Heart left ventricle (tissue), 16 donors: ENCODE measurements around the gene KRT3. TPM values are rescaled to one million over a fixed set of nuclear protein-coding genes. Genes with fewer than 3 reads are reported as not detected.

Experiments
- ATAC-seq, 4 donors: fragments of 200-7000 bp; cut with Tn5 transposase; one replicate each; pipeline ENCODE4 v1.9.1; 2020 to 2022; ENCODE audit warnings: moderate library complexity in 4 of 4, mild to moderate bottlenecking in 3 of 4, moderate number of reproducible peaks in 1 of 4
- DNase-seq, 5 donors: peaks; one replicate each; pipeline ENCODE4 v3.0.0-alpha.2; 2020
- H3K27ac ChIP-seq, 12 donors: fragments of 200-600 bp; sonication (generic) in 4 of 12; one replicate each; pipeline versions ENCODE4 v1.5.0 to v1.8.0; 2016 to 2022; ENCODE audit warnings: mild to moderate bottlenecking in 2 of 12
- H3K27me3 ChIP-seq, 9 donors: fragments of 200-600 bp; sonication (generic) in 2 of 9; one replicate each; pipeline versions ENCODE4 v1.5.1 to v1.8.0; 2016 to 2022; ENCODE audit warnings: mild to moderate bottlenecking in 3 of 9
- H3K36me3 ChIP-seq, 9 donors: fragments of 200-600 bp; sonication (generic) in 2 of 9; one replicate each; pipeline versions ENCODE4 v1.5.0 to v1.8.0; 2018 to 2022; ENCODE audit warnings: mild to moderate bottlenecking in 2 of 9
- H3K4me1 ChIP-seq, 12 donors: fragments of 200-600 bp; sonication (generic) in 4 of 12; one replicate each; pipeline versions ENCODE4 v1.5.0 to v1.8.0; 2016 to 2022; ENCODE audit warnings: mild to moderate bottlenecking in 3 of 12
- H3K4me3 ChIP-seq, 12 donors: fragments of 200-600 bp; sonication (generic) in 4 of 12; one replicate each; pipeline versions ENCODE4 v1.5.0 to v1.8.0; 2017 to 2022; ENCODE audit warnings: mild to moderate bottlenecking in 9 of 12, moderate library complexity in 4 of 12
- H3K9me3 ChIP-seq, 12 donors: fragments of 200-600 bp; sonication (generic) in 4 of 12; one replicate each; pipeline versions ENCODE4 v1.5.0 to v1.8.0; 2016 to 2022; ENCODE audit warnings: mild to moderate bottlenecking in 1 of 12
- POLR2A ChIP-seq, 2 donors: fragments of 450-650 bp; IDR thresholded peaks; one replicate each; pipeline ENCODE4 v1.6.1; 2017; ENCODE audit warnings: antibody characterized with exemption in 2 of 2, mild to moderate bottlenecking in 2 of 2, moderate library complexity in 2 of 2
- WGBS, 4 donors: extraction: QIAGEN DNeasy Blood & Tissue Kit in 2 of 4; methylation state at CpG; one replicate each; pipeline versions ENCODE4 v1.1.5 to v1.1.7; 2013 to 2018; 5-methylcytosine and 5-hydroxymethylcytosine counted together
- intact Hi-C, 10 donors: fragments of 100-400 bp; cut with DNase I; formaldehyde crosslinking; loops; one replicate each; pipeline versions ENCODE4 v1.11.1 to v1.14.2; 2022
- polyA plus RNA-seq, 2 donors: library from polyadenylated mRNA; stranded (reverse); fragments of 200-250 nt; gene quantifications; one replicate each; pipeline ENCODE4 v1.2.3, GENCODE V29; 2013
- total RNA-seq, 9 donors: library from RNA; depleted of rRNA in 2 of 9; stranded (reverse); fragments of >200 nt in 2 of 9; fragmentation: NEBNext Ultra II Directional in 3 of 9; extraction: Animal tissue kit (Norgen Biotek cat#: 25700) in 3 of 9; gene quantifications; one replicate each; pipeline versions ENCODE4 v1.1.0 to v1.2.4, GENCODE V29; 2016 to 2023
- TF ChIP-seq, protein P1 (sequence below), 12 donors: fragments of 200-600 bp; sonication (generic) in 4 of 12; IDR thresholded peaks; one replicate each; pipeline versions ENCODE4 v1.5.0 to v1.8.0; 2018 to 2022; ENCODE audit warnings: antibody characterized with exemption in 12 of 12, mild to moderate bottlenecking in 5 of 12
- donor health status: ischemic (EF 13 %, LVEDD 7.1; RV severe dilation, severe dysfunction).
- donor health status: healthy with polysubstance abuse.
- donor health status: DM: no; HTN: yes; CAD: no.
- donor health status: DM: no; HTN: no; CAD: no.
- donor health status: ischemic (EF 25% LVEDD 6.9; RV normal size, moderate dysfunction).
- donor health status: ischemic (EF 25% LVEDD 5.7; RV mildly dilated, moderate dysfunction).
- donor health status: healthy.
- donor health status: DM: yes; HTN: yes; CAD: no.
- donor health status: ischemic (EF 35%, LVEDD 5.7; RV mildly dilated, moderate dysfunction).
- donor health status: nonischemic (EF 11% LVEDD 7.7; RV severe dilation, severe dysfunction).
- donor health status: DM: yes; HTN: yes; CAD: no.
- donor health status: PGD.
- donor health status: ischemic (EF 29% LVEDD 5.4; RV normal size, mild dysfunction).
- donor health status: nonischemic (EF 23%, LVEDD 6.1; RV moderate dilation, normal function).

The KRT3 gene
- total and polyA plus RNA-seq, 11 donors = not detected

DNA sequence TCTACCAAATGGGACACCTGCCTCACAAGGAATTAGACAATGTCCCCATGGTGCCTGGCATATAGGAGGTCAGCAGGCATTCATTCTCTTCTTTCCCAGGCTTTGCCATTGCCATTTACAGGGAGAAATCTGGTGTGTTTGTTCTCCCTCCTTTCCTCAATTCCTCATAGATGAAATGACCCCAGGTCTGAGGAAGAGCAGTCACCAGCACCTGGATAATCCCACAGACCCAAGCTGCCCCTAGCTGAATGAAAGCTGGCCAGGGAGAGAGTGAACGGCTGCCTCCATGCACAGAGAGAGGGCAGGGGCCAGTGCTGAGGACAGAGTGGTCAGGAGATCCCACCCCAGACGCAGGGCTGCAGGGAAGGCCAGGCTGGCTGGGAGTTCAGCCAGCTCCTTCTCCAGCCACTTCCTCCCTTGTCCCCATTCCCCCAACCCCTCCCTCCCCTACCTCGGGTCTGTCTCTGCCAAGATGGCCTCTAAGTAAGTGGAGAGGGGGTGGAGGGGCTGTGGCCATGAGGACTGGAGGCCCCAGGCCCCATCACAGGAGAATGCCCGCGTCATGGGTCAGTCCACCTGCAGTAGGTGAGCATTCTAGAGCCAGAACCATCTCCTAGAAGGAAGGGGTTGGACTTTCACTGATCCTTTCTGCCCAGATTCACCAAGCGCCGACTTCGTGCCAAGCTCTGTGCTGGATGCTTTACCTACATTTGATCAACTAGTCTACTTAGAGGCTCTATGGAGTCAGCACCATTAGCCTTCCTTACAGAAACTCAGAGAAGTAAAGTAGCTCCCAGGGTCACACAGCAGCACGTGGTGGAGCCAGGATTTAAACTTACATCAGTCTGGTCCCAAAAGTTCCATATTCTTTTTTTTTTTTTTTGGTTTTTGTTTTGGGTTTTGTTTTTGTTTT, 20.0 kb upstream of the KRT3 start:
- TF ChIP-seq POLR2A (IDR thresholded peaks at IDR 0.05) = no peak
- TF ChIP-seq, protein P1, sequence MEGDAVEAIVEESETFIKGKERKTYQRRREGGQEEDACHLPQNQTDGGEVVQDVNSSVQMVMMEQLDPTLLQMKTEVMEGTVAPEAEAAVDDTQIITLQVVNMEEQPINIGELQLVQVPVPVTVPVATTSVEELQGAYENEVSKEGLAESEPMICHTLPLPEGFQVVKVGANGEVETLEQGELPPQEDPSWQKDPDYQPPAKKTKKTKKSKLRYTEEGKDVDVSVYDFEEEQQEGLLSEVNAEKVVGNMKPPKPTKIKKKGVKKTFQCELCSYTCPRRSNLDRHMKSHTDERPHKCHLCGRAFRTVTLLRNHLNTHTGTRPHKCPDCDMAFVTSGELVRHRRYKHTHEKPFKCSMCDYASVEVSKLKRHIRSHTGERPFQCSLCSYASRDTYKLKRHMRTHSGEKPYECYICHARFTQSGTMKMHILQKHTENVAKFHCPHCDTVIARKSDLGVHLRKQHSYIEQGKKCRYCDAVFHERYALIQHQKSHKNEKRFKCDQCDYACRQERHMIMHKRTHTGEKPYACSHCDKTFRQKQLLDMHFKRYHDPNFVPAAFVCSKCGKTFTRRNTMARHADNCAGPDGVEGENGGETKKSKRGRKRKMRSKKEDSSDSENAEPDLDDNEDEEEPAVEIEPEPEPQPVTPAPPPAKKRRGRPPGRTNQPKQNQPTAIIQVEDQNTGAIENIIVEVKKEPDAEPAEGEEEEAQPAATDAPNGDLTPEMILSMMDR (IDR thresholded peaks at IDR 0.05) = no peak
- no peak for DNase-seq
- no peak overlapping the region for H3K4me3 ChIP-seq
- 65 to 82% (median 71%) methylated on average over 7 to 9 of the region's 9 CpGs for WGBS, 4 donors
- intact Hi-C loops = no loop called here
- H3K27ac ChIP-seq = no peak overlapping the region
- H3K9me3 ChIP-seq = no peaks in the 10 kb centered on the region
- no peaks in the 10 kb centered on the region for H3K4me1 ChIP-seq
- H3K27me3 ChIP-seq = peaks cover 0 to 35% (median 0%) of the 10 kb centered on the region in 9 donors
- no peak for ATAC-seq
- H3K36me3 ChIP-seq = no peaks in the 10 kb centered on the region

DNA sequence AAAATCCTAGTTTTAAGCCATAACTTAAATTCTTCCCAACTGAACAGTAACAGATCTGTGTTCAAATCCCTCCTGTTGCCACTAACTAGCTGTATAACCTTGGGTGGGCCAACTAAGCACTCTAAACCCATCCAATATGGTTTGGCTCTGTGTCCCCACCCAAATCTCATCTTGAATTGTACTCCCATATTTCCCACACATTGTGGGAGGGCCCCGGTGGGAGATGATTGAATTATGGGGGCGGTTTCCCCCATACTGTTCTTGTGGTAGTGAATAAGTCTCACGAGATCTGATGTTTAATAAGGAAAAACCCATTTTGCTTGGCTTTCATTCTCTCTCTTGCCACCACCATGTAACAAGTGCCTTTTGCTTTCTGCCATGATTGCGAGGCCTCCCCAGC, 19.2 kb upstream of the KRT3 start:
- peaks cover 0 to 34% (median 0%) of the 10 kb centered on the region in 9 donors for H3K27me3 ChIP-seq
- H3K27ac ChIP-seq = no peak overlapping the region
- 88 to 94% (median 92%) methylated on average over 4 of the region's 4 CpGs for WGBS, 4 donors
- no peak for ATAC-seq
- DNase-seq = no peak
- H3K9me3 ChIP-seq = no peaks in the 10 kb centered on the region
- no peaks in the 10 kb centered on the region for H3K4me1 ChIP-seq
- intact Hi-C loops = no loop called here
- no peaks in the 10 kb centered on the region for H3K36me3 ChIP-seq
- H3K4me3 ChIP-seq = no peak overlapping the region
- TF ChIP-seq, protein P1 (IDR thresholded peaks at IDR 0.05) = no peak
- no peak for TF ChIP-seq POLR2A (IDR thresholded peaks at IDR 0.05)

DNA sequence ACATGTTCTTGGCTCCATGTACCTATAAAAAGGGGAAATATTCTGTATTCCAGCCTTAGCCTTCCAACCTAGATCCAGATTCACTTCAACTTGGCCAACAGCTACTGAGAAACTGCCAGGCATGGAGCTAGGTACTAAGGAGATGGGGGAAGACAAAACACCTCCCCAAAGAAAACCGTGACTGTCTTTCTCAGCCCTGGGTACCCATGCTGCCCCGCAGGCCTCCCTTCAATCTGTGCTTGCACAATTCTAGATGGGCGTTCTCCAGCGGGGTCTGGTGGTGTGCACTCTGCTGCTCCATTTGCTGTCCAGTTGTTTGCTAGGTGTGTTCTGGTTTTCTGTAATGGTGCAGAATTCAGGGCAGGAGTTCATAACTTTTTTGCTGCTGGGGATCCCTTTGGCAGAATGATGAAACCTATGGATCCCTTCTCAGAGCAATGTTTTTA, 18.8 kb upstream of the KRT3 start:
- no peak overlapping the region for H3K27ac ChIP-seq
- WGBS, 4 donors = 52 to 93% (median 77%) methylated on average over 2 to 4 of the region's 4 CpGs
- intact Hi-C loops = no loop called here

More for the DNA sequence above, 18.8 kb upstream of the KRT3 start:
- Histone ChIP-seq H3K4me3 (no peak overlapping the region), H3K9me3 (no peaks in the 10 kb centered on the region), H3K27me3 (peaks cover 0 to 30% (median 0%) of the 10 kb centered on the region in 9 donors), H3K36me3 (no peaks in the 10 kb centered on the region), H3K4me1 (no peaks in the 10 kb centered on the region)
- ATAC-seq = no peak
- DNase-seq = no peak
- TF ChIP-seq, protein P1 (IDR thresholded peaks at IDR 0.05) = no peak
- TF ChIP-seq POLR2A (IDR thresholded peaks at IDR 0.05) = no peak
